HEK293T (cell line): ENCODE measurements around the gene YAF2.

ENCODE experiments used
- HDGF ChIP-seq: fragments of 450-650 bp; IDR thresholded peaks from 2 replicates; pipeline ENCODE4 v1.6.1; 2017; ENCODE audit warnings: antibody characterized with exemption, borderline replicate concordance
- LEF1 ChIP-seq: fragments of 450-650 bp; IDR thresholded peaks from 2 replicates; pipeline ENCODE4 v1.6.1; 2017; ENCODE audit warnings: mild to moderate bottlenecking, borderline replicate concordance
- SUZ12 ChIP-seq: fragments of 450-650 bp; IDR thresholded peaks from 2 replicates; pipeline ENCODE4 v1.6.1; 2016; ENCODE audit warnings: mild to moderate bottlenecking
- ZNF384 ChIP-seq: fragments of 450-650 bp; IDR thresholded peaks from 2 replicates; pipeline ENCODE4 v1.6.1; 2016

DNA sequence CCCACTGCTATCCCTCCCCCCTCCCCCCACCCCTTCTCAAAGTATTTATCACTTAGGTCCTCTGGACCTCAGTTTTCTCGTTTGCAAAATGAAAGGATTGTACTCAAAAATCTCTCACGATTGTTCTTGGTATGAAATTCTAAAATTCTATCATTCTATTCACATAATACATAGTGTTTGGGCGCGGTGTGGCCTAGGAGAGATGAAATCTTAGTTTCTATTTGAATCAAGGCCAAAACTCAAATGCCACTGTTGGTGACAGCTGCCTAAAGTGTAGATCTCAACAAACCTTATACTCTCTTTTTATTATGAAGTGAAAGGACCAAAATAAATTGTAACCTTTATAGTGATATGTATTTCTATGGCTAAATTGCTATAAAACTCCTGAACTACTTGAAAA, 23.7 kb upstream of the YAF2 start:
- TF ChIP-seq LEF1, result no peak
- no peak for TF ChIP-seq HDGF
- no peak for TF ChIP-seq ZNF384
- TF ChIP-seq SUZ12, result no peak
